ENCODE data around the gene PARD3. TPM values are rescaled to one million over a fixed set of nuclear protein-coding genes. Genes with fewer than 3 reads are reported as not detected.

The PARD3 gene
- total RNA-seq, 3 donors from 2014 or later (not counting 1 experiment from before 2014, with no cell fraction given): 0.14 to 0.49 (median 0.38) TPM

GRCh38 chr10:34706147-34706546 is 108.9 kb downstream of the PARD3 start:
- intact Hi-C loops (cut with micrococcal nuclease): no loop called here
- Mint-ChIP-seq H3K4me3 (no peak overlapping the region), H3K36me3 (no peaks in the 10 kb centered on the region), H3K4me1 (peaks cover 0 to 5% of the 10 kb centered on the region in 2 donors), H3K27ac (no peak overlapping the region), H3K9me3 (no peaks in the 10 kb centered on the region), H3K27me3 (ENCODE audit: low read depth in 2 of 2) (peaks cover 10 to 18% of the 10 kb centered on the region in 2 donors)
- no peaks in the 10 kb centered on the region for H3K27me3 ChIP-seq (ENCODE audit: control insufficient read depth, insufficient read depth, low read length)
- H3K4me1 ChIP-seq (ENCODE audit: control insufficient read depth, insufficient read depth, low read length): no peaks in the 10 kb centered on the region
- no peaks in the 10 kb centered on the region for H3K9me3 ChIP-seq (ENCODE audit: control insufficient read depth, insufficient read depth, low read length)
- no peak for DNase-seq
- TF ChIP-seq CTCF (IDR thresholded peaks at IDR 0.05): no peak
- H3K4me3 ChIP-seq (ENCODE audit: low read length): no peak overlapping the region
- 83% methylated on average over 3 of the region's 3 CpGs for WGBS (ENCODE audit: insufficient coverage)
- no peaks in the 10 kb centered on the region for H3K36me3 ChIP-seq (ENCODE audit: control insufficient read depth, insufficient read depth, low read length)
- no peak overlapping the region for H3K27ac ChIP-seq (ENCODE audit: low read length)
- ATAC-seq: no peak

- Histone ChIP-seq H3K4me3 (ENCODE audit: low read length) (no peak overlapping the region), H3K4me1 (ENCODE audit: control insufficient read depth, insufficient read depth, low read length) (no peaks in the 10 kb centered on the region), H3K27me3 (ENCODE audit: control insufficient read depth, insufficient read depth, low read length) (no peaks in the 10 kb centered on the region), H3K27ac (ENCODE audit: low read length) (no peak overlapping the region), H3K36me3 (ENCODE audit: control insufficient read depth, insufficient read depth, low read length) (no peaks in the 10 kb centered on the region), H3K9me3 (ENCODE audit: control insufficient read depth, insufficient read depth, low read length) (no peaks in the 10 kb centered on the region)
- Mint-ChIP-seq H3K27me3 (ENCODE audit: low read depth in 2 of 2) (peaks cover 10 to 18% of the 10 kb centered on the region in 2 donors), H3K9me3 (no peaks in the 10 kb centered on the region), H3K36me3 (no peaks in the 10 kb centered on the region), H3K4me1 (peaks cover 0 to 5% of the 10 kb centered on the region in 2 donors), H3K4me3 (no peak overlapping the region), H3K27ac (no peak overlapping the region)
- ATAC-seq: no peak
- no peak for DNase-seq
- intact Hi-C loops (cut with micrococcal nuclease): no loop called here
- TF ChIP-seq CTCF (IDR thresholded peaks at IDR 0.05): no peak
- 20% methylated on average over 1 of the region's 1 CpG for WGBS (ENCODE audit: insufficient coverage)
Measured at GRCh38 chr10:34705563-34705962, 109.5 kb downstream of the PARD3 start.

GRCh38 chr10:34704526-34705184 is 110.4 kb downstream of the PARD3 start:
- Mint-ChIP-seq H3K27me3 (ENCODE audit: low read depth in 2 of 2) (peaks cover 10 to 18% of the 10 kb centered on the region in 2 donors), H3K36me3 (no peaks in the 10 kb centered on the region), H3K9me3 (no peaks in the 10 kb centered on the region), H3K4me1 (peaks cover 0 to 5% of the 10 kb centered on the region in 2 donors), H3K27ac (no peak overlapping the region), H3K4me3 (no peak overlapping the region)
- no peaks in the 10 kb centered on the region for H3K27me3 ChIP-seq (ENCODE audit: control insufficient read depth, insufficient read depth, low read length)
- H3K36me3 ChIP-seq (ENCODE audit: control insufficient read depth, insufficient read depth, low read length): no peaks in the 10 kb centered on the region
- intact Hi-C loops (cut with micrococcal nuclease): no loop called here
- ATAC-seq: no peak
- TF ChIP-seq CTCF (IDR thresholded peaks at IDR 0.05): no peak
- H3K4me3 ChIP-seq (ENCODE audit: low read length): no peak overlapping the region
- H3K9me3 ChIP-seq (ENCODE audit: control insufficient read depth, insufficient read depth, low read length): no peaks in the 10 kb centered on the region
- H3K4me1 ChIP-seq (ENCODE audit: control insufficient read depth, insufficient read depth, low read length): no peaks in the 10 kb centered on the region
- 80% methylated on average over 1 of the region's 2 CpGs for WGBS (ENCODE audit: insufficient coverage)
- no peak overlapping the region for H3K27ac ChIP-seq (ENCODE audit: low read length)
- no peak for DNase-seq

GRCh38 chr10:34702982-34703381 is 112.1 kb downstream of the PARD3 start:
- Mint-ChIP-seq H3K4me1 (peaks cover 0 to 5% of the 10 kb centered on the region in 2 donors), H3K36me3 (no peaks in the 10 kb centered on the region), H3K4me3 (no peak overlapping the region), H3K27ac (no peak overlapping the region), H3K9me3 (no peaks in the 10 kb centered on the region), H3K27me3 (ENCODE audit: low read depth in 2 of 2) (peaks cover 5 to 11% of the 10 kb centered on the region in 2 donors)
- no peak for TF ChIP-seq CTCF (IDR thresholded peaks at IDR 0.05)
- intact Hi-C loops (cut with micrococcal nuclease): no loop called here
- Histone ChIP-seq H3K36me3 (ENCODE audit: control insufficient read depth, insufficient read depth, low read length) (no peaks in the 10 kb centered on the region), H3K27ac (ENCODE audit: low read length) (no peak overlapping the region), H3K9me3 (ENCODE audit: control insufficient read depth, insufficient read depth, low read length) (no peaks in the 10 kb centered on the region), H3K4me1 (ENCODE audit: control insufficient read depth, insufficient read depth, low read length) (no peaks in the 10 kb centered on the region), H3K4me3 (ENCODE audit: low read length) (no peak overlapping the region), H3K27me3 (ENCODE audit: control insufficient read depth, insufficient read depth, low read length) (no peaks in the 10 kb centered on the region)
- ATAC-seq: no peak
- DNase-seq: no peak
- WGBS (ENCODE audit: insufficient coverage): 82% methylated on average over 2 of the region's 2 CpGs
